Loucy (cell line): ENCODE results near the gene BCAS3.

ENCODE experiments used
- H2AFZ ChIP-seq: fragments of 200-600 bp; sonication (generic); 2 replicates; pipeline ENCODE4 v1.6.0; 2016; ENCODE audit warnings: antibody characterized with exemption, mild to moderate bottlenecking, low read length, moderate library complexity
- H3F3A ChIP-seq: fragments of 200-600 bp; 2 replicates; pipeline ENCODE4 v1.6.0; 2016; ENCODE audit warnings: antibody characterized with exemption, low read depth, mild to moderate bottlenecking
- H3K27me3 ChIP-seq: fragments of 200-600 bp; sonication (generic); 2 replicates; pipeline ENCODE4 v1.6.1; 2014; ENCODE audit warnings: low read length, mild to moderate bottlenecking; ENCODE audit not compliant: insufficient read depth, poor library complexity, severe bottlenecking
- H3K36me3 ChIP-seq: fragments of 200-600 bp; sonication (generic); 2 replicates; pipeline ENCODE4 v1.6.1; 2016; ENCODE audit warnings: low read length; ENCODE audit not compliant: insufficient read depth
- H3K4me1 ChIP-seq: fragments of 200-600 bp; sonication (generic); 2 replicates; pipeline ENCODE4 v1.5.1; 2014; ENCODE audit warnings: low read length, mild to moderate bottlenecking; ENCODE audit not compliant: insufficient read depth, poor library complexity, severe bottlenecking
- H3K4me2 ChIP-seq: fragments of 200-600 bp; sonication (generic); 2 replicates; pipeline ENCODE4 v1.6.0; 2014; ENCODE audit warnings: antibody characterized with exemption, low read length, low read depth, mild to moderate bottlenecking; ENCODE audit not compliant: poor library complexity, severe bottlenecking
- H3K4me3 ChIP-seq: fragments of 200-600 bp; sonication (generic); 2 replicates; pipeline ENCODE4 v1.5.1; 2014; ENCODE audit warnings: low read length, mild to moderate bottlenecking, mixed read lengths; ENCODE audit not compliant: poor library complexity, severe bottlenecking
- H3K79me2 ChIP-seq: fragments of 200-600 bp; sonication (generic); 2 replicates; pipeline ENCODE4 v1.6.1; 2014; ENCODE audit warnings: low read length; ENCODE audit not compliant: insufficient read depth
- H3K9ac ChIP-seq: fragments of 200-600 bp; sonication (generic); 2 replicates; pipeline ENCODE4 v1.6.0; 2014; ENCODE audit warnings: mild to moderate bottlenecking, low read depth, low read length, moderate library complexity; ENCODE audit not compliant: poor library complexity, severe bottlenecking
- H3K9me2 ChIP-seq: fragments of 200-600 bp; sonication (generic); replicated peaks from 2 replicates; pipeline ENCODE4 v1.6.1; 2016; ENCODE audit warnings: low read depth, low read length, mixed read lengths
- H3K9me3 ChIP-seq: fragments of 200-600 bp; sonication (generic); 2 replicates; pipeline ENCODE4 v1.6.1; 2014; ENCODE audit warnings: mild to moderate bottlenecking, antibody characterized with exemption, low read length, low read depth; ENCODE audit not compliant: insufficient read depth
- H4K20me1 ChIP-seq: fragments of 200-600 bp; sonication (generic); 2 replicates; pipeline ENCODE4 v1.6.0; 2014; ENCODE audit warnings: antibody characterized with exemption, low read length, mild to moderate bottlenecking; ENCODE audit not compliant: insufficient read depth, poor library complexity, severe bottlenecking
- CTCF ChIP-seq: fragments of 200-600 bp; sonication (generic); conservative IDR thresholded peaks from 2 replicates; pipeline ENCODE4 v1.5.1; 2014; ENCODE audit warnings: mild to moderate bottlenecking, antibody characterized with exemption, low read length
- EZH2phosphoT487 ChIP-seq: fragments of 200-600 bp; IDR thresholded peaks from 2 replicates; pipeline ENCODE4 v1.6.1; 2018; ENCODE audit warnings: antibody characterized with exemption, mild to moderate bottlenecking, moderate library complexity, borderline replicate concordance

The BCAS3 gene

GRCh38 chr17:61106354-61106753 lies 428.7 kb downstream of the BCAS3 start:
- Histone ChIP-seq H3K36me3 (no peaks in the 10 kb centered on the region), H3K9me2 (no peaks in the 10 kb centered on the region), H3F3A (no peaks in the 10 kb centered on the region), H3K4me2 (no peak overlapping the region), H3K27me3 (no peaks in the 10 kb centered on the region), H3K9me3 (no peaks in the 10 kb centered on the region), H4K20me1 (no peaks in the 10 kb centered on the region), H3K4me3 (no peak overlapping the region), H3K79me2 (no peaks in the 10 kb centered on the region), H3K4me1 (peaks cover 14% of the 10 kb centered on the region), H2AFZ (no peak overlapping the region), H3K9ac (no peak overlapping the region)
- no peak for TF ChIP-seq EZH2phosphoT487
- no peak for TF ChIP-seq CTCF

GRCh38 chr17:61116577-61116976 lies 438.9 kb downstream of the BCAS3 start:
- no peaks in the 10 kb centered on the region for H4K20me1 ChIP-seq
- H3F3A ChIP-seq, result no peaks in the 10 kb centered on the region
- H3K4me1 ChIP-seq, result no peaks in the 10 kb centered on the region
- no peaks in the 10 kb centered on the region for H3K36me3 ChIP-seq
- H3K4me3 ChIP-seq, result no peak overlapping the region
- no peaks in the 10 kb centered on the region for H3K9me2 ChIP-seq
- TF ChIP-seq CTCF (no peak), EZH2phosphoT487 (no peak)
- H3K9ac ChIP-seq, result no peak overlapping the region
- no peaks in the 10 kb centered on the region for H3K79me2 ChIP-seq
- H3K9me3 ChIP-seq, result peaks cover 17% of the 10 kb centered on the region
- H3K4me2 ChIP-seq, result no peak overlapping the region
- H3K27me3 ChIP-seq, result no peaks in the 10 kb centered on the region
- no peak overlapping the region for H2AFZ ChIP-seq

GRCh38 chr17:61117983-61118382 lies 440.3 kb downstream of the BCAS3 start:
- H3K9me3 ChIP-seq, result peaks cover 17% of the 10 kb centered on the region
- H4K20me1 ChIP-seq, result no peaks in the 10 kb centered on the region
- H3K27me3 ChIP-seq, result no peaks in the 10 kb centered on the region
- H3K36me3 ChIP-seq, result no peaks in the 10 kb centered on the region
- H3K4me3 ChIP-seq, result no peak overlapping the region
- no peaks in the 10 kb centered on the region for H3K4me1 ChIP-seq
- H3K9ac ChIP-seq, result no peak overlapping the region
- no peaks in the 10 kb centered on the region for H3K79me2 ChIP-seq
- no peaks in the 10 kb centered on the region for H3F3A ChIP-seq
- no peak for TF ChIP-seq EZH2phosphoT487
- TF ChIP-seq CTCF, result no peak
- H3K4me2 ChIP-seq, result no peak overlapping the region
- no peaks in the 10 kb centered on the region for H3K9me2 ChIP-seq
- no peak overlapping the region for H2AFZ ChIP-seq
